ENCODE data around the gene ASB11.
"Not testable (repeated sequence)": the region's sequence is repeated elsewhere in the genome, so short reads cannot be mapped to it uniquely, and the experiment has no call there.

The ASB11 gene

DNA sequence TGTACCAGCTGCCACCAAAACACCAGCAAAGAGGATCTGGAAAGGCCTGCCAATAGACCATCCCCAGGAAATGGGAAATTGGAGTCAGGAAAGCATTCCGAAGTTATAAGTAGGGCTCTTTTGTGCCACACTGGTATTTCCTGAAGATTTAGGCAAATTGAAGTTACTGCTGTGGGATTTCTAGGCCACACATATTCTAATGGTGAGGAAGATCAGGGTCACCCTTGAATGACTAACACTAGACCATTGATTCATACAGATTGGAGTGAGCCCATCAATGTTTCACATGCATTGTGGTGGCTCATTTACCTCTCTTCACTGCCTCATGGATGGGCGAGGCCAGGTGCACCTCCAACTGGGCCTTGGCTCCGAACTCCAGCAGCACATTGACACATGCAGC, 22.6 kb downstream of the ASB11 start:
- Histone ChIP-seq H3K4me3 (ENCODE audit: low read length) (no peak overlapping the region), H3K27ac (ENCODE audit: low read length) (no peak overlapping the region), H3K4me2 (ENCODE audit: low read length) (no peak overlapping the region), H4K20me1 (ENCODE audit: insufficient read depth, low read length) (no peaks in the 10 kb centered on the region), H3K9me3 (ENCODE audit: insufficient read depth, low read length) (no peaks in the 10 kb centered on the region), H3K36me3 (replicated peaks; ENCODE audit: low read depth, low read length) (no peaks in the 10 kb centered on the region), H3K27me3 (ENCODE audit: low read depth, low read length) (no peaks in the 10 kb centered on the region), H3K9ac (ENCODE audit: low read length) (no peak overlapping the region), H3K79me2 (ENCODE audit: low read length) (no peaks in the 10 kb centered on the region), H3K4me1 (ENCODE audit: low read length) (peaks cover 3% of the 10 kb centered on the region), H2AFZ (ENCODE audit: low read depth, low read length) (no peak overlapping the region)
- TF ChIP-seq, protein P1, sequence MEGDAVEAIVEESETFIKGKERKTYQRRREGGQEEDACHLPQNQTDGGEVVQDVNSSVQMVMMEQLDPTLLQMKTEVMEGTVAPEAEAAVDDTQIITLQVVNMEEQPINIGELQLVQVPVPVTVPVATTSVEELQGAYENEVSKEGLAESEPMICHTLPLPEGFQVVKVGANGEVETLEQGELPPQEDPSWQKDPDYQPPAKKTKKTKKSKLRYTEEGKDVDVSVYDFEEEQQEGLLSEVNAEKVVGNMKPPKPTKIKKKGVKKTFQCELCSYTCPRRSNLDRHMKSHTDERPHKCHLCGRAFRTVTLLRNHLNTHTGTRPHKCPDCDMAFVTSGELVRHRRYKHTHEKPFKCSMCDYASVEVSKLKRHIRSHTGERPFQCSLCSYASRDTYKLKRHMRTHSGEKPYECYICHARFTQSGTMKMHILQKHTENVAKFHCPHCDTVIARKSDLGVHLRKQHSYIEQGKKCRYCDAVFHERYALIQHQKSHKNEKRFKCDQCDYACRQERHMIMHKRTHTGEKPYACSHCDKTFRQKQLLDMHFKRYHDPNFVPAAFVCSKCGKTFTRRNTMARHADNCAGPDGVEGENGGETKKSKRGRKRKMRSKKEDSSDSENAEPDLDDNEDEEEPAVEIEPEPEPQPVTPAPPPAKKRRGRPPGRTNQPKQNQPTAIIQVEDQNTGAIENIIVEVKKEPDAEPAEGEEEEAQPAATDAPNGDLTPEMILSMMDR (IDR thresholded peaks at IDR 0.05; ENCODE audit: low read depth, low read length) = no peak
- TF ChIP-seq EZH2phosphoT487 (IDR thresholded peaks at IDR 0.05; ENCODE audit: low read depth) = no peak

GRCh38 chrX:15277604-15278003, 37.8 kb downstream of the ASB11 start:
- no peak overlapping the region for H3K4me3 ChIP-seq (ENCODE audit: low read length)

GRCh38 chrX:15274946-15275345, 40.5 kb downstream of the ASB11 start:
- Histone ChIP-seq H3K4me2 (ENCODE audit: low read length) (no peak overlapping the region), H2AFZ (ENCODE audit: low read depth, low read length) (no peak overlapping the region), H3K27ac (ENCODE audit: low read length) (no peak overlapping the region), H3K4me3 (ENCODE audit: low read length) (no peak overlapping the region), H4K20me1 (ENCODE audit: insufficient read depth, low read length) (no peaks in the 10 kb centered on the region), H3K9ac (ENCODE audit: low read length) (no peak overlapping the region), H3K36me3 (replicated peaks; ENCODE audit: low read depth, low read length) (no peaks in the 10 kb centered on the region), H3K4me1 (ENCODE audit: low read length) (no peaks in the 10 kb centered on the region), H3K9me3 (ENCODE audit: insufficient read depth, low read length) (no peaks in the 10 kb centered on the region), H3K79me2 (ENCODE audit: low read length) (no peaks in the 10 kb centered on the region), H3K27me3 (ENCODE audit: low read depth, low read length) (no peaks in the 10 kb centered on the region)
- TF ChIP-seq EZH2phosphoT487 (IDR thresholded peaks at IDR 0.05; ENCODE audit: low read depth) = no peak
- TF ChIP-seq, protein P1 (IDR thresholded peaks at IDR 0.05; ENCODE audit: low read depth, low read length) = no peak

More at GRCh38 chrX:15277604-15278003, 37.8 kb downstream of the ASB11 start:
- Histone ChIP-seq H3K9ac (ENCODE audit: low read length) (no peak overlapping the region), H3K4me1 (ENCODE audit: low read length) (no peaks in the 10 kb centered on the region), H3K4me2 (ENCODE audit: low read length) (no peak overlapping the region), H4K20me1 (ENCODE audit: insufficient read depth, low read length) (no peaks in the 10 kb centered on the region), H3K79me2 (ENCODE audit: low read length) (no peaks in the 10 kb centered on the region), H3K27me3 (ENCODE audit: low read depth, low read length) (no peaks in the 10 kb centered on the region), H2AFZ (ENCODE audit: low read depth, low read length) (no peak overlapping the region), H3K36me3 (replicated peaks; ENCODE audit: low read depth, low read length) (no peaks in the 10 kb centered on the region), H3K27ac (ENCODE audit: low read length) (no peak overlapping the region), H3K9me3 (ENCODE audit: insufficient read depth, low read length) (no peaks in the 10 kb centered on the region)
- TF ChIP-seq, protein P1 (IDR thresholded peaks at IDR 0.05; ENCODE audit: low read depth, low read length) = no peak
- TF ChIP-seq EZH2phosphoT487 (IDR thresholded peaks at IDR 0.05; ENCODE audit: low read depth) = no peak

GRCh38 chrX:15273275-15273674, 42.2 kb downstream of the ASB11 start:
- not testable (repeated sequence) for H3K4me2 ChIP-seq (ENCODE audit: low read length); H3K36me3 ChIP-seq (replicated peaks; ENCODE audit: low read depth, low read length); H2AFZ ChIP-seq (ENCODE audit: low read depth, low read length); H3K4me3 ChIP-seq (ENCODE audit: low read length); H4K20me1 ChIP-seq (ENCODE audit: insufficient read depth, low read length); H3K4me1 ChIP-seq (ENCODE audit: low read length); H3K9ac ChIP-seq (ENCODE audit: low read length); H3K27ac ChIP-seq (ENCODE audit: low read length); H3K79me2 ChIP-seq (ENCODE audit: low read length); H3K9me3 ChIP-seq (ENCODE audit: insufficient read depth, low read length); H3K27me3 ChIP-seq (ENCODE audit: low read depth, low read length)

DNA sequence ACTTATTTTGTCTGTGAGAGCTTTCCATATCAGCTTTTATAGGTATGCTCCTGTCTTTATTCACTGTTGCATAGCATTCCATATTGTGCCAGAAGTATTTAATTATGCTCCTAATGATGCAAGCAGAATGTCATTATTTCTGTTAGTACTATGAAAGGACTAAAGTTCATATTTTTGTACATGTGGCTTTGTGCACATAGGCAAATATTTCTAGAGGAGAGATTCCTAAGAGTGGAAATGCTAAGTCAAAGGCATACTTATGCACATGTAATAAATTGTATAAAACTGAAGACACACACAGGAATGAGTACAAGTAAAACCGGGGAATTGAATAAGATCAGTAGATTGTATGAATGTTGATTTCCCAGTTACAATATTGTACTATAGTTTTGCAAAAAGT, 43.7 kb downstream of the ASB11 start:
- Histone ChIP-seq H3K27ac (ENCODE audit: low read length) (no peak overlapping the region), H3K79me2 (ENCODE audit: low read length) (no peaks in the 10 kb centered on the region), H3K27me3 (ENCODE audit: low read depth, low read length) (no peaks in the 10 kb centered on the region), H3K4me3 (ENCODE audit: low read length) (no peak overlapping the region), H3K9ac (ENCODE audit: low read length) (no peak overlapping the region), H3K36me3 (replicated peaks; ENCODE audit: low read depth, low read length) (no peaks in the 10 kb centered on the region), H3K4me1 (ENCODE audit: low read length) (no peaks in the 10 kb centered on the region), H3K4me2 (ENCODE audit: low read length) (no peak overlapping the region), H3K9me3 (ENCODE audit: insufficient read depth, low read length) (no peaks in the 10 kb centered on the region), H2AFZ (ENCODE audit: low read depth, low read length) (no peak overlapping the region), H4K20me1 (ENCODE audit: insufficient read depth, low read length) (no peaks in the 10 kb centered on the region)
- TF ChIP-seq EZH2phosphoT487 (IDR thresholded peaks at IDR 0.05; ENCODE audit: low read depth) = no peak
- TF ChIP-seq, protein P1 (IDR thresholded peaks at IDR 0.05; ENCODE audit: low read depth, low read length) = no peak

Data from OCI-LY3 (cell line).